Urothelium cell line (cell line): ENCODE measurements around the gene RALGPS2.

Source experiments
- DNase-seq: peaks from one replicate; pipeline ENCODE4 v3.0.0; 2011; ENCODE audit warnings: low spot score, mixed read lengths
- FAIRE-seq: peaks from 2 replicates; lab custom pipeline; 2011; peaks lifted over from hg19 to GRCh38; lab: Jason Lieb, UNC

The RALGPS2 gene

GRCh38 chr1:178959543-178960460, 234.8 kb downstream of the RALGPS2 start:
- no peak for FAIRE-seq
- DNase-seq = no peak

- no peak for FAIRE-seq
- no peak for DNase-seq
Measured at GRCh38 chr1:178960482-178961240, 235.6 kb downstream of the RALGPS2 start.

- no peak for DNase-seq
- FAIRE-seq = no peak
Measured at GRCh38 chr1:178961331-178961730, 236.3 kb downstream of the RALGPS2 start.

GRCh38 chr1:178961868-178962267, 236.8 kb downstream of the RALGPS2 start:
- FAIRE-seq = no peak

GRCh38 chr1:178962853-178963711, 238.0 kb downstream of the RALGPS2 start:
- no peak for DNase-seq
- FAIRE-seq = no peak

More at GRCh38 chr1:178961868-178962267, 236.8 kb downstream of the RALGPS2 start:
- DNase-seq = no peak

- DNase-seq = no peak
- no peak for FAIRE-seq
Measured at GRCh38 chr1:178964469-178965330, 239.7 kb downstream of the RALGPS2 start.

- FAIRE-seq (no peak), DNase-seq (no peak)
Measured at GRCh38 chr1:178966312-178966711, 241.3 kb downstream of the RALGPS2 start.

GRCh38 chr1:178969226-178969987, 244.4 kb downstream of the RALGPS2 start:
- DNase-seq (no peak), FAIRE-seq (no peak)

GRCh38 chr1:178970184-178970583, 245.1 kb downstream of the RALGPS2 start:
- DNase-seq = no peak

More at GRCh38 chr1:178970184-178970583, 245.1 kb downstream of the RALGPS2 start:
- no peak for FAIRE-seq
